Spleen (tissue), 11 donors: ENCODE results near the gene MUSTN1. TPM values are rescaled to one million over a fixed set of nuclear protein-coding genes. Genes with fewer than 3 reads are reported as not detected.

Experiments
- DNase-seq: peaks from one replicate; pipeline ENCODE4 v3.0.0-alpha.2; 2020
- H3K27ac ChIP-seq, 8 donors: fragments of 200-600 bp; sonication (generic) in 7 of 8; 1 replicate in 4 of 8; 2 replicates in 4 of 8; pipeline versions ENCODE4 v1.5.0 to v1.8.0; 2016 to 2021; ENCODE audit warnings: inconsistent platforms in 4 of 8, mild to moderate bottlenecking in 4 of 8, moderate library complexity in 1 of 8
- H3K27me3 ChIP-seq, 7 donors: fragments of 200-600 bp; sonication (generic) in 6 of 7; replicated peaks in 1 of 7; 1 replicate in 4 of 7; 2 replicates in 3 of 7; pipeline versions ENCODE4 v1.5.0 to v1.8.0; 2016 to 2021; ENCODE audit warnings: inconsistent platforms in 3 of 7, mild to moderate bottlenecking in 1 of 7
- H3K36me3 ChIP-seq, 6 donors: fragments of 200-600 bp; sonication (generic) in 5 of 6; 1 replicate in 4 of 6; 2 replicates in 2 of 6; pipeline versions ENCODE4 v1.5.0 to v1.8.0; 2016 to 2021; ENCODE audit warnings: inconsistent platforms in 2 of 6
- H3K4me1 ChIP-seq, 6 donors: fragments of 200-600 bp; sonication (generic) in 5 of 6; 1 replicate in 3 of 6; 2 replicates in 3 of 6; pipeline versions ENCODE4 v1.5.0 to v1.8.0; 2016 to 2021; ENCODE audit warnings: inconsistent platforms in 3 of 6
- H3K4me3 ChIP-seq, 8 donors: fragments of 200-600 bp; sonication (generic) in 7 of 8; 1 replicate in 4 of 8; 2 replicates in 4 of 8; pipeline versions ENCODE4 v1.5.0 to v1.8.0; 2016 to 2021; ENCODE audit warnings: inconsistent platforms in 4 of 8, mild to moderate bottlenecking in 4 of 8, moderate library complexity in 2 of 8
- H3K9me3 ChIP-seq, 8 donors: fragments of 200-600 bp; sonication (generic) in 7 of 8; 1 replicate in 4 of 8; 2 replicates in 4 of 8; pipeline versions ENCODE4 v1.5.0 to v1.8.0; 2016 to 2021; ENCODE audit warnings: inconsistent platforms in 4 of 8
- POLR2A ChIP-seq, 3 donors: fragments of 450-650 bp; IDR thresholded peaks; one replicate each; pipeline ENCODE4 v1.5.1; 2017; ENCODE audit warnings: antibody characterized with exemption in 3 of 3, mild to moderate bottlenecking in 1 of 3
- POLR2AphosphoS5 ChIP-seq, 3 donors: sonication (generic); formaldehyde crosslinking; IDR thresholded peaks; one replicate each; pipeline ENCODE4 v1.5.1; 2017; ENCODE audit warnings: antibody characterized with exemption in 3 of 3
- WGBS, 5 donors: extraction: QIAGEN DNeasy Blood & Tissue Kit in 3 of 5; methylation state at CpG; one replicate each; pipeline versions ENCODE4 v1.1.5 to v1.1.7; 2013 to 2018; 5-methylcytosine and 5-hydroxymethylcytosine counted together
- intact Hi-C: fragments of 100-400 bp; cut with DNase I; formaldehyde crosslinking; loops from one replicate; pipeline ENCODE4 v1.15.0; 2023; ENCODE audit warnings: low total_unique reads
- polyA plus RNA-seq, 3 donors: library from polyadenylated mRNA; stranded (reverse); fragments of 200-250 nt; gene quantifications; one replicate each; pipeline ENCODE4 v1.2.1, GENCODE V29; 2013
- total RNA-seq, 7 donors: library from RNA; depleted of rRNA in 3 of 7; stranded (reverse); fragments of >200 nt in 3 of 7; fragmentation: NEBNext Ultra II Directional in 4 of 7; extraction: Animal tissue kit (Norgen Biotek cat#: 25700) in 4 of 7; gene quantifications; one replicate each; pipeline versions ENCODE4 v1.1.0 to v1.2.1, GENCODE V29; 2016 to 2021
- TF ChIP-seq, protein P1 (sequence below), 11 experiments: fragments of 200-600 bp in 7 of 11; fragments of 450-650 bp in 4 of 11; sonication (generic) in 4 of 11; IDR thresholded peaks in 8 of 11; conservative IDR thresholded peaks in 3 of 11; 1 replicate in 7 of 11; 2 replicates in 4 of 11; pipeline versions ENCODE4 v1.4.0 to v1.8.0; 2016 to 2021; ENCODE audit warnings: antibody characterized with exemption in 11 of 11, inconsistent platforms in 4 of 11, mild to moderate bottlenecking in 1 of 11
- donor health status: healthy with polysubstance abuse.
- donor health status: DM: no; HTN: no; CAD: no; lungs with moderate emphysema.
- donor health status: DM: no; HTN: no; CAD: no.
- donor health status: Bipolar disorder and iron deficiency.
- donor health status: healthy.
- donor health status: DM: no; HTN: no; CAD: no.
- donor health status: DM: yes; HTN: yes; CAD: no.

Gene MUSTN1
- total and polyA plus RNA-seq, 10 donors: 2.5 to 17.8 (median 5.4) TPM; not detected in 2

DNA sequence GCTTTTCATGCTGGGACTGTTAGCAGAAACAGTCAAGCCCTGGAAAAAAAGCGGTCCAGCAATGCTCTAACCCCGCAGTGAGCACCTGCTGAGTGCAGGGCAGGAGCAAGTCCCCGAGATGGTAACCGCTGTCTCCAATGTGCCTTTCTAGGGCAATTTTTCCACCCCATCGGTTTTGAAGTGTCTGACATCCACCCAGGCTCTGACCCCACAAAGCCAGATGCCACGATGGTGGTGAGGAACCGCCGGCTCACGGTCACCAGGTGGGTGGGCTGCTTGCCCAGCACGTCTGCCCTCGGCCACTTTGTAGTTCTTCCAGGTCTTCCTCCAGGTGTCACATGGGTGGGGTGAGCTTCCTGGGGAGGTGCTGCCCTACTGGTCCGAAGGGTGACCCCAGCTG is 43.5 kb downstream of the MUSTN1 start:
- Histone ChIP-seq H3K27ac (no peak overlapping the region), H3K36me3 (no peaks in the 10 kb centered on the region), H3K4me1 (peaks cover 0 to 20% (median 0%) of the 10 kb centered on the region in 6 donors), H3K27me3 (no peaks in the 10 kb centered on the region), H3K4me3 (no peak overlapping the region), H3K9me3 (no peaks in the 10 kb centered on the region)
- WGBS, 5 donors: 79 to 86% (median 82%) methylated on average over 9 to 12 of the region's 12 CpGs
- intact Hi-C loops: no loop called here
- TF ChIP-seq POLR2A (IDR thresholded peaks at IDR 0.05): no peak
- TF ChIP-seq, protein P1, sequence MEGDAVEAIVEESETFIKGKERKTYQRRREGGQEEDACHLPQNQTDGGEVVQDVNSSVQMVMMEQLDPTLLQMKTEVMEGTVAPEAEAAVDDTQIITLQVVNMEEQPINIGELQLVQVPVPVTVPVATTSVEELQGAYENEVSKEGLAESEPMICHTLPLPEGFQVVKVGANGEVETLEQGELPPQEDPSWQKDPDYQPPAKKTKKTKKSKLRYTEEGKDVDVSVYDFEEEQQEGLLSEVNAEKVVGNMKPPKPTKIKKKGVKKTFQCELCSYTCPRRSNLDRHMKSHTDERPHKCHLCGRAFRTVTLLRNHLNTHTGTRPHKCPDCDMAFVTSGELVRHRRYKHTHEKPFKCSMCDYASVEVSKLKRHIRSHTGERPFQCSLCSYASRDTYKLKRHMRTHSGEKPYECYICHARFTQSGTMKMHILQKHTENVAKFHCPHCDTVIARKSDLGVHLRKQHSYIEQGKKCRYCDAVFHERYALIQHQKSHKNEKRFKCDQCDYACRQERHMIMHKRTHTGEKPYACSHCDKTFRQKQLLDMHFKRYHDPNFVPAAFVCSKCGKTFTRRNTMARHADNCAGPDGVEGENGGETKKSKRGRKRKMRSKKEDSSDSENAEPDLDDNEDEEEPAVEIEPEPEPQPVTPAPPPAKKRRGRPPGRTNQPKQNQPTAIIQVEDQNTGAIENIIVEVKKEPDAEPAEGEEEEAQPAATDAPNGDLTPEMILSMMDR (IDR thresholded peaks at IDR 0.05 in 8 of 11, conservative IDR thresholded peaks at IDR 0.05 in 3 of 11): no peak
- no peak for TF ChIP-seq POLR2AphosphoS5 (IDR thresholded peaks at IDR 0.05)
- no peak for DNase-seq

DNA sequence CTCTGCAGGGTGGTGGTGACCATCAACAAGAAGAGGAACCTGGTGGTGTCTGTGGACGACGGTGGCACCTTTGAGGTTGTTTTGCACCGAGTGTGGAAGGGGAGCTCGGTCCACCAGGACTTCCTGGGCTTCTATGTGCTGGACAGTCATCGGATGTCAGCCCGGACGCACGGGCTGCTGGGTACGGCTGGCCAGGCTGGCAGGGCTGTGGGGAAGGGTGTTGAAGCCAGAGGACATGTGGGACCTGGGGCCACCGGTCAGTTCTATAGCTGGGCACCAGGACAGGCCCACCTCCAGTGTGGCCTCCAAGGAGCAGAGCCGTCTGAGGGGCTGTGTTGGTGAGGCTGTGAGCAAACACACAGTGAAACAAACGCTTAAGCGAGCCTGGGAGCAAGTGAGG is 44.1 kb downstream of the MUSTN1 start:
- no peak for DNase-seq
- H3K27ac ChIP-seq: no peak overlapping the region
- intact Hi-C loops: no loop called here
- no peak overlapping the region for H3K4me3 ChIP-seq
- no peaks in the 10 kb centered on the region for H3K27me3 ChIP-seq
- no peaks in the 10 kb centered on the region for H3K36me3 ChIP-seq
- no peaks in the 10 kb centered on the region for H3K9me3 ChIP-seq
- 84 to 95% (median 88%) methylated on average over 5 to 13 of the region's 13 CpGs for WGBS, 5 donors
- no peak for TF ChIP-seq POLR2A (IDR thresholded peaks at IDR 0.05)
- H3K4me1 ChIP-seq: peaks cover 0 to 19% (median 0%) of the 10 kb centered on the region in 6 donors

GRCh38 chr3:52790337-52790736 is 44.5 kb downstream of the MUSTN1 start:
- peak; percentile 57 for DNase-seq
- 70 to 91% (median 86%) methylated on average over 7 of the region's 7 CpGs for WGBS, 5 donors
- Histone ChIP-seq H3K27ac (no peak overlapping the region), H3K4me1 (peaks cover 0 to 15% (median 0%) of the 10 kb centered on the region in 6 donors), H3K27me3 (no peaks in the 10 kb centered on the region), H3K4me3 (no peak overlapping the region), H3K9me3 (no peaks in the 10 kb centered on the region), H3K36me3 (no peaks in the 10 kb centered on the region)
- TF ChIP-seq, protein P1 (IDR thresholded peaks at IDR 0.05 in 8 of 11, conservative IDR thresholded peaks at IDR 0.05 in 3 of 11): no peak
- TF ChIP-seq POLR2AphosphoS5 (IDR thresholded peaks at IDR 0.05): no peak
- no peak for TF ChIP-seq POLR2A (IDR thresholded peaks at IDR 0.05)
- intact Hi-C loops: no loop called here

GRCh38 chr3:52789746-52790040 is 45.1 kb downstream of the MUSTN1 start:
- Histone ChIP-seq H3K9me3 (no peaks in the 10 kb centered on the region), H3K27ac (no peak overlapping the region), H3K4me1 (peaks cover 0 to 9% (median 0%) of the 10 kb centered on the region in 6 donors), H3K4me3 (no peak overlapping the region), H3K27me3 (no peaks in the 10 kb centered on the region), H3K36me3 (no peaks in the 10 kb centered on the region)
- TF ChIP-seq POLR2AphosphoS5 (IDR thresholded peaks at IDR 0.05): no peak
- TF ChIP-seq POLR2A (IDR thresholded peaks at IDR 0.05): no peak
- TF ChIP-seq, protein P1 (IDR thresholded peaks at IDR 0.05 in 8 of 11, conservative IDR thresholded peaks at IDR 0.05 in 3 of 11): no peak
- peak; percentile 71 for DNase-seq
- WGBS, 5 donors: 80 to 98% (median 86%) methylated on average over 4 to 6 of the region's 6 CpGs
- intact Hi-C loops: no loop called here
